HCT116 (cell line): ENCODE results near the gene TMC6. TPM values are rescaled to one million over a fixed set of nuclear protein-coding genes. Genes with fewer than 3 reads are reported as not detected.
A peak's percentile ranks its signal among the peaks of the same experiment; 100 is the strongest.
"Not testable (repeated sequence)": the region's sequence is repeated elsewhere in the genome, so short reads cannot be mapped to it uniquely, and the experiment has no call there.

Experiments
- ATAC-seq: fragments of 200-7000 bp; cut with Tn5 transposase; 2 replicates; pipeline ENCODE4 v1.9.1; 2020; ENCODE audit warnings: mild to moderate bottlenecking, moderate library complexity
- BruUV-seq: library from RNA; stranded (reverse); fragments of 400-500 nt; replicated peaks from 2 replicates; lab custom pipeline; 2021; lab: Mats Ljungman, UMichigan
- CTCF ChIA-PET: fragments of 300-600 bp; sonication (Branson Sonifier 250); formaldehyde crosslinking; loops from one replicate; lab custom pipeline; 2021; ENCODE audit warnings: antibody characterized with exemption; lab: Charles Lee
- POLR2A ChIA-PET: fragments of 300-600, 350-600 bp; sonication (Branson Sonifier 250); formaldehyde crosslinking; loops from one replicate; lab custom pipeline; 2021; ENCODE audit warnings: antibody characterized with exemption; lab: Charles Lee
- RAD21 ChIA-PET, 2 experiments: fragments of 300-600 bp; sonication (Branson Sonifier 250); formaldehyde crosslinking; loops; one replicate each; lab custom pipeline; 2023; ENCODE audit warnings: low total read pairs in 2 of 2; ENCODE audit not compliant: uncharacterized antibody in 2 of 2, unreplicated experiment in 2 of 2, low non-redundant PET in 1 of 2; lab: Charles Lee
- DNase-seq: peaks from one replicate; pipeline ENCODE4 v3.0.0-alpha.2; 2010; ENCODE audit warnings: low read depth, low spot score
- H2AFZ ChIP-seq: fragments of 200-600 bp; shearing (Covaris generic), sonication (generic); 2 replicates; pipeline ENCODE4 v1.6.1; 2017; ENCODE audit warnings: low read depth, mixed run types, mixed read lengths, antibody characterized with exemption, low read length; ENCODE audit not compliant: poor library complexity, severe bottlenecking
- H3K27ac ChIP-seq: 2 replicates; pipeline ENCODE4 v1.5.1; 2012; ENCODE audit warnings: low read depth, low read length
- H3K27me3 ChIP-seq: fragments of 200-600 bp; sonication (generic); 2 replicates; pipeline ENCODE4 v1.6.1; 2016; ENCODE audit warnings: mixed run types, low read length, mixed read lengths; ENCODE audit not compliant: insufficient read depth
- H3K36me3 ChIP-seq, 2 experiments: fragments of 200-500 bp in 1 of 2; fragments of 200-600 bp in 1 of 2; sonication (Bioruptor generic) in 1 of 2; sonication (generic) in 1 of 2; 2 replicates each; pipeline versions ENCODE4 v1.5.1 to v1.6.1; 2014 to 2016; ENCODE audit warnings: low read length in 2 of 2, inconsistent platforms in 1 of 2, mixed read lengths in 1 of 2, mixed run types in 1 of 2; ENCODE audit not compliant: insufficient read depth in 2 of 2, control insufficient read depth in 1 of 2
- H3K4me1 ChIP-seq, 2 experiments: fragments of 200-600 bp in 1 of 2; sonication (generic) in 1 of 2; 2 replicates each; pipeline versions ENCODE4 v1.5.1 to v1.6.1; 2012 to 2017; ENCODE audit warnings: low read length in 2 of 2, inconsistent platforms in 1 of 2, mild to moderate bottlenecking in 1 of 2, mixed read lengths in 1 of 2, mixed run types in 1 of 2, moderate library complexity in 1 of 2; ENCODE audit not compliant: insufficient read depth in 2 of 2, control insufficient read depth in 1 of 2
- H3K4me2 ChIP-seq: fragments of 200-600 bp; sonication (generic); 2 replicates; pipeline ENCODE4 v1.6.1; 2017; ENCODE audit warnings: mixed run types, low read length, mixed read lengths
- H3K4me3 ChIP-seq, 2 experiments: fragments of 200-600 bp in 1 of 2; sonication (generic) in 1 of 2; replicated peaks in 1 of 2; 2 replicates each; pipeline ENCODE4 v1.5.1; 2011 to 2016; ENCODE audit warnings: low read length in 2 of 2, control low read depth in 1 of 2, low read depth in 1 of 2, mild to moderate bottlenecking in 1 of 2, mixed read lengths in 1 of 2, mixed run types in 1 of 2
- H3K79me2 ChIP-seq: fragments of 200-600 bp; sonication (generic); 2 replicates; pipeline ENCODE4 v1.6.1; 2017; ENCODE audit warnings: mild to moderate bottlenecking, mixed run types, low read length, moderate library complexity, mixed read lengths; ENCODE audit not compliant: insufficient read depth
- H3K9ac ChIP-seq: fragments of 200-600 bp; sonication (generic); 2 replicates; pipeline ENCODE4 v1.6.1; 2016; ENCODE audit warnings: low read length, mixed read lengths
- H3K9me2 ChIP-seq: fragments of 200-600 bp; sonication (generic), shearing (Covaris generic); 2 replicates; pipeline ENCODE4 v1.6.1; 2017; ENCODE audit warnings: mixed run types, mild to moderate bottlenecking, moderate library complexity; ENCODE audit not compliant: insufficient read depth
- H3K9me3 ChIP-seq, 2 experiments: fragments of 200-500 bp in 1 of 2; fragments of 200-600 bp in 1 of 2; sonication (Bioruptor generic) in 1 of 2; sonication (generic) in 1 of 2; 2 replicates each; pipeline ENCODE4 v1.6.1; 2014 to 2017; ENCODE audit warnings: low read length in 2 of 2, mixed read lengths in 2 of 2, inconsistent platforms in 1 of 2, low read depth in 1 of 2, mild to moderate bottlenecking in 1 of 2, mixed run types in 1 of 2, moderate library complexity in 1 of 2; ENCODE audit not compliant: control insufficient read depth in 1 of 2, insufficient read depth in 1 of 2
- H4K20me1 ChIP-seq: fragments of 200-600 bp; sonication (generic), shearing (Covaris generic); 2 replicates; pipeline ENCODE4 v1.6.1; 2017; ENCODE audit warnings: mixed run types, mild to moderate bottlenecking, moderate library complexity; ENCODE audit not compliant: insufficient read depth
- CTCF ChIP-seq, 3 experiments: fragments of 200-600 bp in 1 of 3; sonication (generic) in 1 of 3; IDR thresholded peaks in 2 of 3; conservative IDR thresholded peaks in 1 of 3; 2 replicates each; pipeline ENCODE4 v1.5.1; 2012 to 2017; ENCODE audit warnings: low read depth in 2 of 3, low read length in 2 of 3, antibody characterized with exemption in 1 of 3, borderline replicate concordance in 1 of 3, control low read depth in 1 of 3, mild to moderate bottlenecking in 1 of 3, mixed read lengths in 1 of 3, mixed run types in 1 of 3, moderate library complexity in 1 of 3; ENCODE audit not compliant: insufficient read depth in 1 of 3
- FOSL1 ChIP-seq: IDR thresholded peaks from 2 replicates; pipeline ENCODE4 v1.6.1; 2012; ENCODE audit warnings: low read depth
- POLR2AphosphoS5 ChIP-seq: IDR thresholded peaks from 2 replicates; pipeline ENCODE4 v1.6.1; 2011; ENCODE audit warnings: mild to moderate bottlenecking, low read depth, low read length, moderate library complexity
- SP1 ChIP-seq: IDR thresholded peaks from 2 replicates; pipeline ENCODE4 v1.6.1; 2012; ENCODE audit warnings: low read depth
- ZBTB33 ChIP-seq: IDR thresholded peaks from 2 replicates; pipeline ENCODE4 v1.6.1; 2011; ENCODE audit warnings: mild to moderate bottlenecking, low read length, moderate library complexity; ENCODE audit not compliant: insufficient replicate concordance; ENCODE audit errors: extremely low read depth
- intact Hi-C: fragments of 100-400 bp; cut with micrococcal nuclease; formaldehyde crosslinking; loops from 2 replicates; pipeline ENCODE4 v1.10.0; 2022
- total RNA-seq: library from RNA; stranded (reverse); gene quantifications from one replicate; pipeline ENCODE4 v1.2.1, GENCODE V29; 2021; ENCODE audit not compliant: unreplicated experiment

The TMC6 gene
- total RNA-seq, 1 experiment from 2014 or later: 142 TPM

GRCh38 chr17:78140169-78141051, 11.9 kb upstream of the TMC6 start:
- H3K9me2 ChIP-seq: no peaks in the 10 kb centered on the region
- intact Hi-C loops: loop anchor here (1.0 to 2.0 kb wide), 2 partner anchors 28 to 47 kb away; partner anchors contain the start of genes AFMID, SYNGR2 and TK1
- peak overlapping the region; percentile 62 for H3K9ac ChIP-seq
- H3K4me2 ChIP-seq: peak overlapping the region; percentile 82
- H3K27ac ChIP-seq: peak overlapping the region; percentile 75
- no peaks in the 10 kb centered on the region for H3K27me3 ChIP-seq
- RAD21 ChIA-PET: interaction anchor here (0.7 to 1.3 kb wide), 4 partner anchors 29 to 282 kb away, joined by 3 to 4 read pairs (median 4); partner anchors contain the start of genes AFMID (in 1 of the 2) and TK1 (in 1 of the 2)
- POLR2A ChIA-PET: interaction anchor here (0.6 to 4.1 kb wide), 12 partner anchors 9 to 182 kb away, joined by 3 to 35 read pairs (median 7); partner anchors contain the start of genes AFMID, SYNGR2, TK1 and TMC6
- BruUV-seq: no TSS peak
- DNase-seq (peak; percentile 100), ATAC-seq (peak; percentile 79)
- no peaks in the 10 kb centered on the region for H3K79me2 ChIP-seq
- no peaks in the 10 kb centered on the region for H4K20me1 ChIP-seq
- CTCF ChIA-PET: interaction anchor here (0.8 to 2.4 kb wide), 13 partner anchors 10 to 1118 kb away, joined by 3 to 11 read pairs (median 4); partner anchors contain the start of genes AFMID, TK1, TMC6 and TMC8
- H3K9me3 ChIP-seq: no peaks in the 10 kb centered on the region
- H3K4me1 ChIP-seq: peaks cover 57 to 83% of the 10 kb centered on the region in 2 experiments
- peak; percentile 67 for TF ChIP-seq POLR2AphosphoS5
- peak; percentile 5 for TF ChIP-seq ZBTB33
- no peak for TF ChIP-seq FOSL1
- TF ChIP-seq SP1: no peak
- TF ChIP-seq CTCF (IDR thresholded peaks at IDR 0.05 in 2 of 3, conservative IDR thresholded peaks at IDR 0.05 in 1 of 3; ENCODE audit: borderline replicate concordance in 1 of 3, insufficient read depth in 1 of 3, low read depth in 2 of 3, low read length in 2 of 3): no peak
- peak overlapping the region; percentile 37 to 53 for H3K4me3 ChIP-seq
- no peaks in the 10 kb centered on the region for H3K36me3 ChIP-seq
- peak overlapping the region; percentile 9 for H2AFZ ChIP-seq

- intact Hi-C loops: loop anchor here (1.0 to 2.0 kb wide), 2 partner anchors 29 to 47 kb away; partner anchors contain the start of genes AFMID, SYNGR2 and TK1
- Histone ChIP-seq H3K9ac (peak overlapping the region; percentile 62), H2AFZ (peak overlapping the region; percentile 9), H3K27ac (peak overlapping the region; percentile 75), H3K4me3 (peak overlapping the region; percentile 37 to 53), H3K4me2 (peak overlapping the region; percentile 82), H3K4me1 (peaks cover 51 to 78% of the 10 kb centered on the region in 2 experiments)
- H3K27me3 ChIP-seq, H4K20me1 ChIP-seq, H3K9me3 ChIP-seq, H3K9me2 ChIP-seq, DNase-seq, H3K79me2 ChIP-seq, H3K36me3 ChIP-seq: not testable (repeated sequence)
- RAD21 ChIA-PET: interaction anchor here (0.7 to 1.3 kb wide), 4 partner anchors 29 to 282 kb away, joined by 3 to 4 read pairs (median 4); partner anchors contain the start of genes AFMID (in 1 of the 2) and TK1 (in 1 of the 2)
- peak; percentile 3 for ATAC-seq
- CTCF ChIA-PET: interaction anchor here (0.6 to 2.4 kb wide), 15 partner anchors 10 to 1119 kb away, joined by 3 to 11 read pairs (median 4); partner anchors contain the start of genes AFMID, TK1, TMC6 and TMC8
- POLR2A ChIA-PET: interaction anchor here (0.6 to 4.1 kb wide), 13 partner anchors 9 to 181 kb away, joined by 3 to 35 read pairs (median 6); partner anchors contain the start of genes AFMID, SYNGR2, TK1 and TMC6
- BruUV-seq: TSS peak; percentile 94
Observed at GRCh38 chr17:78139861-78140168, 11.3 kb upstream of the TMC6 start.
